ENCODE data around the gene ANK3.

Gene ANK3

DNA sequence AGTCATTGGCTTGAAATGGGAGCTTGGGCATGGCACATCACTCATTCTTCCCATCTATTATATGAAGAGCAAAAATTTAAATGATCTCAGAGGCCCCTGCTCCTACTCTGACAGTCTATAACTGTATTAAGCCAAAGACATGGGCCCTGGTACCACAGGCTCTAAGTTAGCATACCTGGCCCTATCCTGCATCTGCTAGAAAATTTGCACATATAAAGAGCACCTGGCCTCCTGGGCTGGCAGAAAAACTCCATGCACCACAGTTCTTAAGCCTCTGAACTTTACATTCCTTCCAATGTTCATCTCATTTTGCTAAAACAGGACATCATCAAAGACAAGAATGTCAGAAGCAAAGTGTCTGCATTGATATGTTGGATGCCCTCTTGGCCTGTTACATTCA is 29.6 kb upstream of the ANK3 start:
- Mint-ChIP-seq H3K9me3 (no peaks in the 10 kb centered on the region), H3K27ac (no peak overlapping the region), H3K4me1 (no peaks in the 10 kb centered on the region), H3K36me3 (ENCODE audit: low read depth) (no peaks in the 10 kb centered on the region), H3K4me3 (no peak overlapping the region), H3K27me3 (ENCODE audit: low read depth, poor library complexity) (peaks cover 12% of the 10 kb centered on the region)
- no peak for TF ChIP-seq CTCF (IDR thresholded peaks at IDR 0.05)
- DNase-seq, result no peak

- Mint-ChIP-seq H3K4me3 (no peak overlapping the region), H3K27me3 (ENCODE audit: low read depth, poor library complexity) (peaks cover 9% of the 10 kb centered on the region), H3K9me3 (no peaks in the 10 kb centered on the region), H3K36me3 (ENCODE audit: low read depth) (no peaks in the 10 kb centered on the region), H3K27ac (no peak overlapping the region), H3K4me1 (no peaks in the 10 kb centered on the region)
- no peak for DNase-seq
- no peak for TF ChIP-seq CTCF (IDR thresholded peaks at IDR 0.05)
Measured at GRCh38 chr10:60417901-60418300, 28.2 kb upstream of the ANK3 start.

DNA sequence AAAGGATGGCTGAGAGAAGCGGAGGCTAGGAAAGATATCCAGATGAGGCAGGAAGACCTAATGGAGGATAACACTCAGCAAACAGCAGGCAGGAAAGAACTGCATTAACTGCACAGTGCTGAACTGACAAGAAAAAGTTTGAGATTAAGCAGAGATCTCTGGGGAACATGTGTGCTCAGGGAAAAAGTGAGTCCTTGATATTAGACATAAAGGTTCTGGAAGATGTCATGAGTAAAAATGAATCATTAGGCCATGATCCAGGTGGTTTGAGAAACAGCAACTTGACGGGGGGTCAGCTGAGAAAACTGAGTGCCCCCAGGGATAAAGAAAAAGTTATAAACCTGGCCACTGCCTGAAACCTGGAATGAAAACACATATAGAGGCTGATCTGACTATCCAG is 27.3 kb upstream of the ANK3 start:
- TF ChIP-seq CTCF (IDR thresholded peaks at IDR 0.05), result no peak
- Mint-ChIP-seq H3K4me1 (no peaks in the 10 kb centered on the region), H3K9me3 (no peaks in the 10 kb centered on the region), H3K27ac (no peak overlapping the region), H3K4me3 (no peak overlapping the region), H3K36me3 (ENCODE audit: low read depth) (no peaks in the 10 kb centered on the region), H3K27me3 (ENCODE audit: low read depth, poor library complexity) (peaks cover 9% of the 10 kb centered on the region)
- DNase-seq, result no peak

GRCh38 chr10:60414877-60415585 is 25.4 kb upstream of the ANK3 start:
- DNase-seq, result no peak
- H3K27ac Mint-ChIP-seq, result no peak overlapping the region
- no peak overlapping the region for H3K4me3 Mint-ChIP-seq
- TF ChIP-seq CTCF (IDR thresholded peaks at IDR 0.05), result no peak
- H3K27me3 Mint-ChIP-seq (ENCODE audit: low read depth, poor library complexity), result peaks cover 13% of the 10 kb centered on the region
- no peaks in the 10 kb centered on the region for H3K36me3 Mint-ChIP-seq (ENCODE audit: low read depth)
- no peaks in the 10 kb centered on the region for H3K9me3 Mint-ChIP-seq
- H3K4me1 Mint-ChIP-seq, result no peaks in the 10 kb centered on the region

GRCh38 chr10:60414111-60414510 is 24.4 kb upstream of the ANK3 start:
- Mint-ChIP-seq H3K4me1 (no peaks in the 10 kb centered on the region), H3K27me3 (ENCODE audit: low read depth, poor library complexity) (peaks cover 13% of the 10 kb centered on the region), H3K36me3 (ENCODE audit: low read depth) (no peaks in the 10 kb centered on the region), H3K27ac (no peak overlapping the region), H3K9me3 (no peaks in the 10 kb centered on the region), H3K4me3 (no peak overlapping the region)
- no peak for TF ChIP-seq CTCF (IDR thresholded peaks at IDR 0.05)
- DNase-seq, result no peak

- no peak overlapping the region for H3K27ac Mint-ChIP-seq
- no peak for DNase-seq
- H3K4me1 Mint-ChIP-seq, result no peaks in the 10 kb centered on the region
- H3K36me3 Mint-ChIP-seq (ENCODE audit: low read depth), result no peaks in the 10 kb centered on the region
- no peak for TF ChIP-seq CTCF (IDR thresholded peaks at IDR 0.05)
- H3K4me3 Mint-ChIP-seq, result no peak overlapping the region
- H3K9me3 Mint-ChIP-seq, result no peaks in the 10 kb centered on the region
- H3K27me3 Mint-ChIP-seq (ENCODE audit: low read depth, poor library complexity), result peaks cover 13% of the 10 kb centered on the region
Measured at GRCh38 chr10:60413306-60414012, 23.8 kb upstream of the ANK3 start.
